Measurements from ENCODE around the gene EPHA8.
A peak's percentile ranks its signal among the peaks of the same experiment; 100 is the strongest.

Gene EPHA8

GRCh38 chr1:22588899-22589422, 25.7 kb downstream of the EPHA8 start:
- Histone ChIP-seq H3K27ac (ENCODE audit: low read length) (no peak overlapping the region), H3K9me3 (ENCODE audit: control insufficient read depth, insufficient read depth, low read length) (no peaks in the 10 kb centered on the region), H3K4me1 (ENCODE audit: control insufficient read depth, insufficient read depth, low read length) (peaks cover 1% of the 10 kb centered on the region; the same call in 1 of the 2 replicates), H3K36me3 (ENCODE audit: control insufficient read depth, insufficient read depth, low read length) (no peaks in the 10 kb centered on the region), H3K4me3 (ENCODE audit: low read length) (no peak overlapping the region), H3K27me3 (ENCODE audit: control insufficient read depth, insufficient read depth, low read length) (no peaks in the 10 kb centered on the region)
- no CpG with 5 or more reads among the region's 24 CpGs for WGBS (ENCODE audit: insufficient coverage, insufficient read length)
- no peak for DNase-seq (ENCODE audit: low read depth, low spot score)

DNA sequence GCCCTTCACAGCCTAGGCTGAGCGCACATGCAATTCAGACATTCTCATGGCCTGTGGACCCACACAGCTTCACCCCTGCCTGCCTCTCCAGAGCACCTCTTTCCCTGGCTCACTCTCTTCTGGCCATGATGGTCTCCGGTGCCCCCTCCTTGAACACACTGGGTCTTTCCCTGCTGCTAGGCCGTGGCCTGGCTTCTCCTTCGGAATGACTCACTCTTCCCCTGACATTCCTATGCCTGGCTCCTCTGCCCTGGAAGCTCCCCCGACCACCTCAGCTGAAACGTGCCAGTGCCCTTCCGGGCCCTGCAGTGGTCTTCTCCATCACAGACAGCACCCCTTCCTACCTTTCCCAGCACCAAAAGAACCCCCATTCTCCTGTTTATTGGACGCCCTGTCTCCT, 28.3 kb downstream of the EPHA8 start:
- Histone ChIP-seq H3K4me1 (ENCODE audit: control insufficient read depth, insufficient read depth, low read length) (peaks cover 1% of the 10 kb centered on the region; the same call in 1 of the 2 replicates), H3K36me3 (ENCODE audit: control insufficient read depth, insufficient read depth, low read length) (no peaks in the 10 kb centered on the region), H3K9me3 (ENCODE audit: control insufficient read depth, insufficient read depth, low read length) (no peaks in the 10 kb centered on the region), H3K27me3 (ENCODE audit: control insufficient read depth, insufficient read depth, low read length) (no peaks in the 10 kb centered on the region), H3K27ac (ENCODE audit: low read length) (no peak overlapping the region), H3K4me3 (ENCODE audit: low read length) (no peak overlapping the region)
- no peak for DNase-seq (ENCODE audit: low read depth, low spot score)
- WGBS (ENCODE audit: insufficient coverage, insufficient read length) = no CpG with 5 or more reads among the region's 8 CpGs

GRCh38 chr1:22592051-22592450, 28.8 kb downstream of the EPHA8 start:
- no peak for DNase-seq (ENCODE audit: low read depth, low spot score)
- H3K27ac ChIP-seq (ENCODE audit: low read length) = no peak overlapping the region
- H3K27me3 ChIP-seq (ENCODE audit: control insufficient read depth, insufficient read depth, low read length) = no peaks in the 10 kb centered on the region
- no peak overlapping the region for H3K4me3 ChIP-seq (ENCODE audit: low read length)
- no CpG with 5 or more reads among the region's 9 CpGs for WGBS (ENCODE audit: insufficient coverage, insufficient read length)
- no peaks in the 10 kb centered on the region for H3K36me3 ChIP-seq (ENCODE audit: control insufficient read depth, insufficient read depth, low read length)
- peaks cover 1% of the 10 kb centered on the region; the same call in 1 of the 2 replicates for H3K4me1 ChIP-seq (ENCODE audit: control insufficient read depth, insufficient read depth, low read length)
- no peaks in the 10 kb centered on the region for H3K9me3 ChIP-seq (ENCODE audit: control insufficient read depth, insufficient read depth, low read length)

DNA sequence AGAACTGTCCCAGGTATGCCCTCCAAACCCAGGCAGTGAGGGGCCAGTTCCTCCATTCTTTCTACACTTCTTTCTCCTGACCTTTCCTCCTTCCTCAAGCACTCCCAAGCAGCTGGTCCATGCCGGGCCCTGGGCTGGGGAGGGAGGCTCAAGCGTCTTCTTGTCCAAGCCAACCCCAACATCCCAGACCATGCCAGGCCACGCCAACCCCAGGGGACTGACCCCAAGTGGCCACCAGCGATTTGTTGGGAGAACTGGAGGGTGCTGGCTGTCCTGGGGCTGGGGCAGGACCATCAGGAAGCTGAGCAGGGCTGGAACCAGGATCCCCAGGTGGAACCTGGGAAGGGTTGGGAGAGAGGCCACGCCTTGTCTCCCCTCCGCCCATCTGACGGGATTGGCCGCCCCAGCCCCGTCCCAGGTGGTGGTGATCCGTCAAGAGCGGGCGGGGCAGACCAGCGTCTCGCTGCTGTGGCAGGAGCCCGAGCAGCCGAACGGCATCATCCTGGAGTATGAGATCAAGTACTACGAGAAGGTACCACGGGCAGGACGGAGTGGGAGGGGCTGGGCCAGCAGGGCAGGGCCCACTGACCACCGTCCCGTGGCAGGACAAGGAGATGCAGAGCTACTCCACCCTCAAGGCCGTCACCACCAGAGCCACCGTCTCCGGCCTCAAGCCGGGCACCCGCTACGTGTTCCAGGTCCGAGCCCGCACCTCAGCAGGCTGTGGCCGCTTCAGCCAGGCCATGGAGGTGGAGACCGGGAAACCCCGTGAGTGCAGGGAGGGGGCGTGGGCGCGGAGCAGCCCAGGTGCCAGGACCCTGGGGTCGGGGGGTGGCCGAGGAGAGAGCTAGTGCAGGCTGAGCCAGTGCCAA, 29.9 kb downstream of the EPHA8 start:
- Histone ChIP-seq H3K36me3 (ENCODE audit: control insufficient read depth, insufficient read depth, low read length) (no peaks in the 10 kb centered on the region), H3K4me3 (ENCODE audit: low read length) (peak overlapping the region; percentile 32; the same call in 1 of the 2 replicates), H3K4me1 (ENCODE audit: control insufficient read depth, insufficient read depth, low read length) (peaks cover 1% of the 10 kb centered on the region; the same call in 1 of the 2 replicates), H3K9me3 (ENCODE audit: control insufficient read depth, insufficient read depth, low read length) (no peaks in the 10 kb centered on the region), H3K27me3 (ENCODE audit: control insufficient read depth, insufficient read depth, low read length) (no peaks in the 10 kb centered on the region), H3K27ac (ENCODE audit: low read length) (no peak overlapping the region)
- no CpG with 5 or more reads among the region's 38 CpGs for WGBS (ENCODE audit: insufficient coverage, insufficient read length)
- peak; percentile 18 for DNase-seq (ENCODE audit: low read depth, low spot score)

DNA sequence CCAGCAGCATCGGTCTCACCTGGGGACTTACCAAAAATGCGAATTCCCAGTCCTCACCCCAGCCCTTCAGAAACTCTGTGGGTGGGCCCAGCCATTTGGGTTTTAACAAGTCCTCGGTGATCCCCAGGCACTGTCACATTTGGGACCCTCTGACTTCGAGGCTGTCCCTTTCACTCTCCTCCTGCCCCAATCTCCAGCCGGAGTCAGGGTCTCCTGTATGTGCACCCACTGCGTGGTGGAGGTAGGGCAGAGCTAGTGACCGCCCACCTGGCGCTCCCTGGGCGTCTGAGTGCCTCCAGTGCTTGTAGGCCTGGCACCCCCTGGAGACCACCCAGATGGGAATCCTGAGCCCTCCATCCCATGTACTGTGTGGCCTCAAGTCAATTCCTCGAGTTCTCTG, 31.1 kb downstream of the EPHA8 start:
- no peak for DNase-seq (ENCODE audit: low read depth, low spot score)
- WGBS (ENCODE audit: insufficient coverage, insufficient read length) = no CpG with 5 or more reads among the region's 10 CpGs
- H3K4me1 ChIP-seq (ENCODE audit: control insufficient read depth, insufficient read depth, low read length) = peaks cover 1% of the 10 kb centered on the region; the same call in 1 of the 2 replicates
- H3K27ac ChIP-seq (ENCODE audit: low read length) = no peak overlapping the region
- no peaks in the 10 kb centered on the region for H3K27me3 ChIP-seq (ENCODE audit: control insufficient read depth, insufficient read depth, low read length)
- no peak overlapping the region for H3K4me3 ChIP-seq (ENCODE audit: low read length)
- H3K36me3 ChIP-seq (ENCODE audit: control insufficient read depth, insufficient read depth, low read length) = no peaks in the 10 kb centered on the region
- no peaks in the 10 kb centered on the region for H3K9me3 ChIP-seq (ENCODE audit: control insufficient read depth, insufficient read depth, low read length)

- no CpG with 5 or more reads among the region's 7 CpGs for WGBS (ENCODE audit: insufficient coverage, insufficient read length)
- H3K9me3 ChIP-seq (ENCODE audit: control insufficient read depth, insufficient read depth, low read length) = no peaks in the 10 kb centered on the region
- no peak for DNase-seq (ENCODE audit: low read depth, low spot score)
- H3K27ac ChIP-seq (ENCODE audit: low read length) = no peak overlapping the region
- no peaks in the 10 kb centered on the region for H3K36me3 ChIP-seq (ENCODE audit: control insufficient read depth, insufficient read depth, low read length)
- peaks cover 1% of the 10 kb centered on the region; the same call in 1 of the 2 replicates for H3K4me1 ChIP-seq (ENCODE audit: control insufficient read depth, insufficient read depth, low read length)
- no peak overlapping the region for H3K4me3 ChIP-seq (ENCODE audit: low read length)
- no peaks in the 10 kb centered on the region for H3K27me3 ChIP-seq (ENCODE audit: control insufficient read depth, insufficient read depth, low read length)
Observed at GRCh38 chr1:22595108-22595507, 31.8 kb downstream of the EPHA8 start.

DNA sequence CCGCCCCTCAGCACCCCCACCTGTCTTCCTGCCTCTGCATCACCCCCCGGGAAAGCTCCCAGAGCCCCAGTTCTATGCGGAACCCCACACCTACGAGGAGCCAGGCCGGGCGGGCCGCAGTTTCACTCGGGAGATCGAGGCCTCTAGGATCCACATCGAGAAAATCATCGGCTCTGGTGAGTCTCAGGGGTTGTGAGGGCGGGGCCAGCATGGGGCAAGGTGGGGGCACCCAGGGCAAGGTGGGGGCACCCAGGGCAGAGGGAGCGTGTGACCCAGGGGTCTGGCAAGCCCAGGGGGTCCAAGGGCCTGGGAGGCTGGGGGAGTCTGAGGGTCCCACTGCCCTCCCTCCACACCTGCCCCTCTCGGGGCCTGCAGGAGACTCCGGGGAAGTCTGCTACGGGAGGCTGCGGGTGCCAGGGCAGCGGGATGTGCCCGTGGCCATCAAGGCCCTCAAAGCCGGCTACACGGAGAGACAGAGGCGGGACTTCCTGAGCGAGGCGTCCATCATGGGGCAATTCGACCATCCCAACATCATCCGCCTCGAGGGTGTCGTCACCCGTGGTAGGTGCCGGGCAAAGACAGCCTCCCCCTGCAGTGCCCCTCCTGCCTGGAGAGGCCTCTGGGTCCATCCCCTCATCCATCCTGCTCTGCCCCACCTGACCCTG, 34.1 kb downstream of the EPHA8 start:
- Histone ChIP-seq H3K9me3 (ENCODE audit: control insufficient read depth, insufficient read depth, low read length) (no peaks in the 10 kb centered on the region), H3K4me3 (ENCODE audit: low read length) (no peak overlapping the region), H3K27me3 (ENCODE audit: control insufficient read depth, insufficient read depth, low read length) (no peaks in the 10 kb centered on the region), H3K4me1 (ENCODE audit: control insufficient read depth, insufficient read depth, low read length) (peaks cover 1% of the 10 kb centered on the region), H3K27ac (ENCODE audit: low read length) (no peak overlapping the region), H3K36me3 (ENCODE audit: control insufficient read depth, insufficient read depth, low read length) (no peaks in the 10 kb centered on the region)
- DNase-seq (ENCODE audit: low read depth, low spot score) = no peak
- no CpG with 5 or more reads among the region's 30 CpGs for whole genome bisulfite sequencing (ENCODE audit: insufficient coverage, insufficient read length)

GRCh38 chr1:22597996-22598395, 34.7 kb downstream of the EPHA8 start:
- DNase-seq (ENCODE audit: low read depth, low spot score) = no peak
- Histone ChIP-seq H3K9me3 (ENCODE audit: control insufficient read depth, insufficient read depth, low read length) (no peaks in the 10 kb centered on the region), H3K27ac (ENCODE audit: low read length) (no peak overlapping the region), H3K4me1 (ENCODE audit: control insufficient read depth, insufficient read depth, low read length) (peaks cover under 1% of the 10 kb centered on the region), H3K4me3 (ENCODE audit: low read length) (no peak overlapping the region), H3K27me3 (ENCODE audit: control insufficient read depth, insufficient read depth, low read length) (no peaks in the 10 kb centered on the region), H3K36me3 (ENCODE audit: control insufficient read depth, insufficient read depth, low read length) (no peaks in the 10 kb centered on the region)
- no CpG with 5 or more reads among the region's 8 CpGs for WGBS (ENCODE audit: insufficient coverage, insufficient read length)

GRCh38 chr1:22598736-22599135, 35.4 kb downstream of the EPHA8 start:
- H3K9me3 ChIP-seq (ENCODE audit: control insufficient read depth, insufficient read depth, low read length) = no peaks in the 10 kb centered on the region
- no peak for DNase-seq (ENCODE audit: low read depth, low spot score)
- no peaks in the 10 kb centered on the region for H3K27me3 ChIP-seq (ENCODE audit: control insufficient read depth, insufficient read depth, low read length)
- H3K36me3 ChIP-seq (ENCODE audit: control insufficient read depth, insufficient read depth, low read length) = no peaks in the 10 kb centered on the region
- WGBS (ENCODE audit: insufficient coverage, insufficient read length) = no CpG with 5 or more reads among the region's 24 CpGs
- no peak overlapping the region for H3K27ac ChIP-seq (ENCODE audit: low read length)
- H3K4me3 ChIP-seq (ENCODE audit: low read length) = no peak overlapping the region
- H3K4me1 ChIP-seq (ENCODE audit: control insufficient read depth, insufficient read depth, low read length) = no peaks in the 10 kb centered on the region; the same call in 1 of the 2 replicates

DNA sequence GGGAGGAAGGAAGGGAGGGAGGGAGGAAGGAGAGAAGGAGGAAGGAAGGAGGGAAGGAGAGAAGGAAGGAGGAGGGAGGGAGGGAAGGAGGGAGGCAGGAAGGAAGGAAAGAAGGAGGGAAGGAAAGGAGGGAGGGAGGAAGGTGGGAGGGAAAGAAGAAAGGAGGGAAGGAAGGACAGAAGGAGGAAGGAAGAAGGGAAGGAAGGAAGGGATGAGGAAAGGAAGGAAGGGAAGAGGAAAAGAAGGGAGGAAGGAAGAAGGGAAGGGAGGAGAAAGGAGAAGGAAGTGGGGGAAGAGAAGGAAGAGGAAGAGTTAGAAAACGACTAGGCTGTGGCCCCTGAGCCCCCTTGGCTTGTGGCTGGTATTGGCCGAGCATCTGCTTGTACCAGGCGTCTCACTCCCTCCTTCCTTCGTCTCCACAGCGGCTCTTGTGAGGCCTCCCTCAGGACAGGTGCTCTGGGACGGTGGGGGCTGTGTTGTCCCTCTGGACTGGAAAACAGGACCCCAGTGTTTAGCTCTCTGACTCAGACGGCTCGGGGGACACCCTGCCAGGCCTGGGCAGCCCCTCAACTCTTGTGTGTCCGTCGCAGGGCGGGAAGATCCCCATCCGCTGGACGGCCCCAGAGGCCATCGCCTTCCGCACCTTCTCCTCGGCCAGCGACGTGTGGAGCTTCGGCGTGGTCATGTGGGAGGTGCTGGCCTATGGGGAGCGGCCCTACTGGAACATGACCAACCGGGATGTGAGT, 37.0 kb downstream of the EPHA8 start:
- DNase-seq (ENCODE audit: low read depth, low spot score) = no peak

More for the DNA sequence above, 37.0 kb downstream of the EPHA8 start:
- Histone ChIP-seq H3K4me1 (ENCODE audit: control insufficient read depth, insufficient read depth, low read length) (no peaks in the 10 kb centered on the region; the same call in 1 of the 2 replicates), H3K27me3 (ENCODE audit: control insufficient read depth, insufficient read depth, low read length) (no peaks in the 10 kb centered on the region), H3K27ac (ENCODE audit: low read length) (no peak overlapping the region), H3K9me3 (ENCODE audit: control insufficient read depth, insufficient read depth, low read length) (no peaks in the 10 kb centered on the region), H3K36me3 (ENCODE audit: control insufficient read depth, insufficient read depth, low read length) (no peaks in the 10 kb centered on the region), H3K4me3 (ENCODE audit: low read length) (no peak overlapping the region)
- no CpG with 5 or more reads among the region's 22 CpGs for WGBS (ENCODE audit: insufficient coverage, insufficient read length)
